T-helper 1 cell treated with Interleukin-12 subunit alpha and Interleukin-12 subunit beta and Interleukin-4 antibody, amounts not matched to agents 30 μg/mL and 1 μg/mL, for 36 hours (primary cell): ENCODE results near the gene TMEM141.
"Not testable (repeated sequence)": the region's sequence is repeated elsewhere in the genome, so short reads cannot be mapped to it uniquely, and the experiment has no call there.

ENCODE experiments used
- H3K27ac Mint-ChIP-seq: one replicate; pipeline ENCODE4 v1.8.0; 2021; ENCODE audit warnings: mild to moderate bottlenecking, mixed read lengths
- H3K27me3 Mint-ChIP-seq: one replicate; pipeline ENCODE4 v1.8.0; 2021; ENCODE audit warnings: low read depth, mixed read lengths
- H3K36me3 Mint-ChIP-seq: one replicate; pipeline ENCODE4 v1.8.0; 2021; ENCODE audit warnings: low read depth, mixed read lengths
- H3K4me1 Mint-ChIP-seq: one replicate; pipeline ENCODE4 v1.8.0; 2021; ENCODE audit warnings: low read depth, mixed read lengths
- H3K4me3 Mint-ChIP-seq: one replicate; pipeline ENCODE4 v1.8.0; 2021; ENCODE audit warnings: mild to moderate bottlenecking, moderate library complexity, mixed read lengths
- H3K9me3 Mint-ChIP-seq: one replicate; pipeline ENCODE4 v1.8.0; 2021; ENCODE audit warnings: mixed read lengths

TMEM141 gene

DNA sequence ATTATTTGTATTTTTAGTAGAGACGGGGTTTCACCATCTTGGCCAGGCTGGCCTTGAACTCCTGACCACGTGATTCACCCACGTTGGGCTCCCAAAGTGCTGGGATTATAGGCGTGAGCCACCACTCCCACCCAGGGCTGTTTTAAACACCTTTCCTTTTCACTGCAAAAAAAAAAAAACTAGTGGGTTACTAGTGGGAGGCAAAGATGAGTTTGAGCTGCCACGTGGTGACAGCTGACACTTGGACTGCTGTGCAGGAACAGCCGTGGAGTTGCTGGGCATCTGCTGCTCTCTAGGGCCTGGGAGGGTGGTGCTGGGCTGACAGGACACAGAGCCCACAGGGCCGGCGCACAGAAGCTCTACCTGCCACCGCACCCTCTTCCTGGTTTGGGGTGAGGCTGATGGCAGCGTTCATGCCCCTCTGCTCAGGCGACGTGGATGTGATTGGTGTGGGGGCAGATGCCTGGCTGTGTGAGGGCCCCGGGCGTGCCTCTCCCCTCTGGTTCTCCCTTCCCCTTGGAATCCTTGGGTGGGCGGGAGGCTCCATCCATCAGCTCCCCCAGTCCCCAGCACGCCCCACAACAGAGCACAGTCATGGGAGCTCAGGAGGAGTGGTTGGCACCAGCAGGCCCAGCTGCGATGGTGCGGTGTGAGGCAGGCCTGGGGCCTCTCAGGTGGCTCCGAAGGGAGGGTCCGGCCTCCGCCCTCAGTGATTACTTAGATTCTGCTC is 33.5 kb downstream of the TMEM141 start:
- H3K36me3 Mint-ChIP-seq = no peaks in the 10 kb centered on the region
- no peak overlapping the region for H3K4me3 Mint-ChIP-seq
- H3K27me3 Mint-ChIP-seq = no peaks in the 10 kb centered on the region
- H3K27ac Mint-ChIP-seq = no peak overlapping the region
- no peaks in the 10 kb centered on the region for H3K9me3 Mint-ChIP-seq
- H3K4me1 Mint-ChIP-seq = peaks cover 4% of the 10 kb centered on the region

DNA sequence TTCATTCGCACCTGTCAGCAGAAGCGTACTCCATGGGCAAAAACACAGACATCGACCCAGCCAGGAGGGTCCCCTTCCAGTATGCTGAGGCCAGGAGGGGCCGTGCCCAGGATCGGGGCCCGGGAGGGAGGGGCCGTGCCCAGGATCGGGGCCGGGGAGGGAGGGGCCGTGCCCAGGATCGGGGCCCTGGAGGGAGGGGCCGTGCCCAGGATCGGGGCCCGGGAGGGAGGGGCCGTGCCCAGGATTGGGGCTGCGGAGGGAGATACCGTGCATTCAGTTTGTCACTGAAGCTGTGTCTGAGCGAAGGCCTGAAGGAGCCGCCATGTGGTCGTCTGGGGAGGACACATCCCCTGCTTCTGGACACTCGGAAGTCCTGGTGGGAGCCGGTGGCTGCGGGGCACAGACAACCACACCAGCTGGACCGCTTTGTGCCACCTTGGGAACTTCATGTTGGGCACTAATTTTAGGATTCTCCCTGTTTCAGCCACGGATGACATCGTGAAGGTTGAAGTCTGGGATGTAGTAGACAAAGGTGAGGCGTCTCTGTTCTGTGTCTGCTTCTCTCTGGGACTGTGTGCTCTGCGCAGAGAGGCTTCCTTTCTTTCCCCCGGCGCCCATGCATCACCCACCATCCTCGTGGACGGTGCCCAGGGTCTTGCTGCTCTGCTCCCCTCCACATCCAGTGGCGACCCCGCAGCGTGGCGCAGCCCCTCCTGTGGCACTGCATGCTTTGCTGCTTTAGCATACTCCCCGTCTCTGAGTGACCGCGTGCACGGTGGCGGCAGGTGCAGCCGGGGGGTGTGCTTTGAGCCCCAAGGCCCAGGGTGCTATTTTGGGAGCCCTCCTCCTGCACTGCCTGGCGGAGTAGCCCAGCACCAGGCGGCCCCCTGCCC is 34.4 kb downstream of the TMEM141 start:
- H3K36me3 Mint-ChIP-seq = no peaks in the 10 kb centered on the region
- no peaks in the 10 kb centered on the region for H3K9me3 Mint-ChIP-seq
- peaks cover 4% of the 10 kb centered on the region for H3K4me1 Mint-ChIP-seq
- no peaks in the 10 kb centered on the region for H3K27me3 Mint-ChIP-seq
- H3K4me3 Mint-ChIP-seq = no peak overlapping the region
- no peak overlapping the region for H3K27ac Mint-ChIP-seq

DNA sequence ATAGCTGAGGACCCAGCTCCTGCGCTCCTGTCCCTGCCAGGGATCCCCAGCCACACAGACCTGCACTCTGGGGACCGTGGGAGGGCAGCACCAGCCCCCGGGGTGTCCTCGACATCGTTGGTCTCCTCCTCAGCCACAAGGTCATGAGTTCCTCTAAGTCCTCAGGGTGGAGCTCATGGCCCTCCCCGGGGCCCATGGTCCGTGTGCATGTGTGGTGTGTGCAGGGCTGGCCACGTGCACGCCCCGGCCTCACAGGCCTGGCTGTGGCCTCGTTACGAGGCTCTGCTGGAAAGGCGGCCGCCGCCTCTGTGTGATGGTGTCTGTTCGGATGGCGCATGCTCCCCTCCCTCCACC is 35.0 kb downstream of the TMEM141 start:
- no peak overlapping the region for H3K4me3 Mint-ChIP-seq
- H3K9me3 Mint-ChIP-seq = no peaks in the 10 kb centered on the region
- H3K36me3 Mint-ChIP-seq = no peaks in the 10 kb centered on the region
- H3K27me3 Mint-ChIP-seq = no peaks in the 10 kb centered on the region
- H3K27ac Mint-ChIP-seq = no peak overlapping the region
- peaks cover under 1% of the 10 kb centered on the region for H3K4me1 Mint-ChIP-seq

DNA sequence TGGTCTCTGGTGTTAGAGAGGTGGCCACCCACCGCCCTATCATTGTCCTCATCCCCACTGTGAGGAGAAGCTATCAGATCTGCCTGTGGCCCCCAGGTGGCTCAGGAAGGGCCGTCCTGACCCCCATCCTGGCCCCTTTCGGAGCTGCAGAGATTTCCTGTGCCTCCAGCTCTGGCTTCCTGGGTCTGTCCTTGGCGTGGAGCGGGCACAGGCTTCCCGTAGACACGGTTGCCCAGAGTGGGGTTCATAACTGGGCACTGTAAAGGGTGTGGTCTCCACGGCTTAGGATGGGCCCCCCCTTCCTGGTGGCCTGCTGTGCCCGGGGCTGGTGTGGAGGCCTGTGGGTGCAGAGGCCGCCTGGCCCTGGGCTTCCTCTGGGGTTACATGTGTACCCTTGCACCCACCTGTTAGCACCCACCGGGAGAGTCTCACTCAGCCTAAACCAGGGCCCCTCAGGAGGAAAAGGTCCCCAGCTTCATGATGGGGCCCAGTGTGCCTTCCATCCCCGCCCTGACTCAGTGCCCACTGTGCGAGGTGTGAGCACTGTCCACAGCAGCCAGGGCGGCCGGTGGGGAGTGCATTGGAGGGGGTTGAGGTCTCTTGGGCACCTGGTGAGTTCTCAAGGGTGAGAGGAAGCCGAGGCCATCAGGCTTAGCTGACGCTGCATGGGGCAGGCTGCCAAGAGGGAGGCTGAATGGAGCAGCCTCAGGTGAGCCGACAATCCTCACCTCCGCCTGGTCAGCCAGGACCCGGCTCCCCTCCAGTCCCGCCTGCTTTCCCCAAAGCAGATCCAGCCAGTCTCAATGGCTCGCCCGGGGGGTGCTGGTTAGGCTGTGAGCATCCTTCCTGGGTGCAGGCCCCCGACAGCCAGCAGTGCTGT is 35.8 kb downstream of the TMEM141 start:
- Mint-ChIP-seq H3K36me3 (no peaks in the 10 kb centered on the region), H3K27me3 (no peaks in the 10 kb centered on the region), H3K9me3 (no peaks in the 10 kb centered on the region), H3K4me1 (no peaks in the 10 kb centered on the region), H3K27ac (no peak overlapping the region), H3K4me3 (no peak overlapping the region)

DNA sequence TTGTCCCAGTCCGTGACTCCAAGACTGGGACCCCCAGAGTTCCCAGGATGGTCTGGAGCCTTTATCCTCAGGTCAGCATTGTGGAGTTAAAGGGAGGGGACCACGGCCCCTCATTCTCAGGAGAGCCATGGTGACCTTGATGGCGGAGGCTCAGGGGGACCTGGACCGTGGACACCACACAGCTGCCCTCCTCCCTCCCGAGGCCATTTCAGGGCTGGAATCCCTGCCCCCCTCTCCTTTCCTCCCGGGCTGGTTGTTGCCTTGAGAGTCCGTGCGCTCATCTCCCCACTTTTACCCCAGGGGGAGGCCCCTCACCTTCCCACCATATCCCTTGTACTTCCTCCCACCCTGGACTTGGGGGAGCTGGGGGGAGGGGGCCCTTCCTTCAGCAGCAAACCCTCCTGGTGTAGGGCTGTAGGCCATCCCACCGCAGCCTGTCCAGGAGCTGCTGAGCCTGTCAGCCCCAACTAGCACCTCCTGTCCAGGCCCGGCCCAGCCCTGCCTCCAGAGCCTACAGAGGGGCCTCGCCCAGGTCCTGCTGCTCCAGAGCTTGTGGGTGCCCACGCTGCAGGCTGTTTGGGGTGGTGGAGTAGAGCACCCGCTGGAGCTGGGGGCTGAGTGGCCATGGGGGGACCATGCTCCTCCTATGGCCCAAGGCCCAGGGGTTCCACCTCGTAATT is 36.8 kb downstream of the TMEM141 start:
- H3K36me3 Mint-ChIP-seq = peaks cover 2% of the 10 kb centered on the region
- no peak overlapping the region for H3K4me3 Mint-ChIP-seq
- H3K27ac Mint-ChIP-seq = no peak overlapping the region
- H3K4me1 Mint-ChIP-seq = no peaks in the 10 kb centered on the region
- H3K27me3 Mint-ChIP-seq = no peaks in the 10 kb centered on the region
- H3K9me3 Mint-ChIP-seq = no peaks in the 10 kb centered on the region

DNA sequence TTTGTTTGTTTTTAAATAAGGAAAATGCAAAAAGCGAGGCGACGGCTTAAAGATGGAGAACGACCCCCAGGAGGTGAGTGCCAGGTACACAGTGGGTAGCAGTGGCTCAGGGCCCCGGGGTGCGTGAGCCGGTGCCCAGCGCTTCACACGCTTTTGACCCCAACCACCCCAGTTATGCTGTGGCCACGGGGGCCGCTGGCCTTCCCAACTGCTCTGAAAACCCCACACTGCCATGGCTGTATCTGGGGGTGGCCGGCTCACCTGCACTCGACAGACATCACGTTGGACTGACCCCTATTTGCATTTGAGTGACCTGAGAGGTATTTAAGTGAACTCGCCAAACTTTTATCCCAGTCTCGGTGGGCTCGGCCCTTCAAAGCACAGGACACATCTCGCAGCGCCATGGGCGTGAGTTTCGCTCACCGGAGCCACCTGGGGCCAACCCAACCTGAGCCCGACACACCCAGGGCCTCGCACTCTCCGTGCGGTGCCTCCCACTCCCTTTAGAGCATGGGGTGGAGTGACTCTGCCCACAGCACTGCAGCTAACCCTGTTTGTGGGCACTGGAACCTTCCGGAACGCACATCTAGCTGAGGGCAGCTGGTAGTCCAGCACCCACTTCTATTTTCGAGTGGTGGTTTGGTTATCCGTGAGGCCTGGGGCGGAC is 37.5 kb downstream of the TMEM141 start:
- Mint-ChIP-seq H3K4me1 (no peaks in the 10 kb centered on the region), H3K27me3 (no peaks in the 10 kb centered on the region), H3K36me3 (peaks cover 2% of the 10 kb centered on the region), H3K4me3 (no peak overlapping the region), H3K9me3 (no peaks in the 10 kb centered on the region), H3K27ac (no peak overlapping the region)

DNA sequence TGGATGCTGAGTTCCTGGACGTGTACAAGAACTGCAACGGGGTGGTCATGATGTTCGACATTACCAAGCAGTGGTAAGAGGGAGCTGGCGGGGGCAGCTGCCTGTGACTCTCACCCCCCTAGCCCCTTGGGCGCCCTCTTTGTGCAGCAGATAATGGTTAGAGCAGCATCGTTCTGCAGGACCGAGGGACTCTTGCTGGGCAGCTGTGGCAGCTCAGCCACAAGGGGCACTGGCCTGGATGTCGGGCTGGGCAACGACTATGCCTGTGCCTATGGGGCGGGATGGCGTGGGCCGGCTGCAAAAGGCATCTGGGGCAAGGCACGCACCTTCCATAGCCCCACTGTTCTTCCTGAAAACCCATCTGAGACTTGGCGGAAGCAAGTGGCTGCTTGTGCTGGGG is 38.3 kb downstream of the TMEM141 start:
- H3K27me3 Mint-ChIP-seq = no peaks in the 10 kb centered on the region
- H3K27ac Mint-ChIP-seq = no peak overlapping the region
- H3K4me1 Mint-ChIP-seq = no peaks in the 10 kb centered on the region
- peaks cover 6% of the 10 kb centered on the region for H3K36me3 Mint-ChIP-seq
- no peak overlapping the region for H3K4me3 Mint-ChIP-seq
- H3K9me3 Mint-ChIP-seq = no peaks in the 10 kb centered on the region

DNA sequence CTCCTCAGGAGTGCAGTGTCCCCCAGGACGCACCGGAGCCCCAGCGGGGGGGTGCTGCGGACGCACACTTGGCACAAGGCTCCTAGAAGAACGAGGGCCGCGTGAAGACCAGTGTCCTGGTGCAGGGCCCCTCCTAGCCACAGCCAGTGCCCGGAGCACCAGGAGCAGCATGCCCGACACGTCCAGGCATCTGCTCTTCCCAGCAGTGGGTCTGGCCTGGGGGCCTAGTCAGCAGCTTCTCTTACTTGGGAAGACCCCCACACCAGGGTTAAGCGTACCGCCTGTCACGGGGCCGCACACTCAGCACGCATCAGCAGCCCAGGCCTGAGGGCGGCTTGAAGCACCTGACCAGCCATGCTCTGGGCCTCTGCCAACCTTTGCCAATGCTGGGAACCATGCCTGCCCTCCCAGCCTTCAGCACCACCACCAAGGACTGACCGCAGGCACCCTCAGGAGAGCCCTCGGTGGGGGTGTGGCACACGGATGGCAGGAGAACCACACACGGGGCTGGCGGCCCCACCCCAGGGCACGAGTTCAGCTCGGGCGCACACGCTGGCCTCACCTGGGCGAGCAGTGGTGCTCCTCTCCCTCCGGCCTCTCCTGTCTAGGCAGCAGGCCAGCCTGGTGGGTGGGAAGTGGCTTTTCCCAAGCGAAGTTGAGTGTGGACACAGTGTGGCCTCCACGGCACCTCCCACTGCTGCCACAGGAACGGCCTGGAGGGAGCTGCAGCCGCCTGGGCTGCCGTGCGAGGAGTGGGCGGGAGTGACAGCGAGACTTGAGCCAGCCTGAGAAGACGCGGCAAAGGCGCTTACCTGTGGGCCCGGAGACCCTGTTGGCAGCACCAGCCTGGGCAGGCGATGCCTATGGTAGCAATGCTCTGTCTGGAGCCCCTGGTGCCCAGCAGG is 39.1 kb downstream of the TMEM141 start:
- Mint-ChIP-seq H3K4me3 (no peak overlapping the region), H3K27me3 (no peaks in the 10 kb centered on the region), H3K9me3 (no peaks in the 10 kb centered on the region), H3K4me1 (no peaks in the 10 kb centered on the region), H3K27ac (no peak overlapping the region), H3K36me3 (peaks cover 6% of the 10 kb centered on the region)

DNA sequence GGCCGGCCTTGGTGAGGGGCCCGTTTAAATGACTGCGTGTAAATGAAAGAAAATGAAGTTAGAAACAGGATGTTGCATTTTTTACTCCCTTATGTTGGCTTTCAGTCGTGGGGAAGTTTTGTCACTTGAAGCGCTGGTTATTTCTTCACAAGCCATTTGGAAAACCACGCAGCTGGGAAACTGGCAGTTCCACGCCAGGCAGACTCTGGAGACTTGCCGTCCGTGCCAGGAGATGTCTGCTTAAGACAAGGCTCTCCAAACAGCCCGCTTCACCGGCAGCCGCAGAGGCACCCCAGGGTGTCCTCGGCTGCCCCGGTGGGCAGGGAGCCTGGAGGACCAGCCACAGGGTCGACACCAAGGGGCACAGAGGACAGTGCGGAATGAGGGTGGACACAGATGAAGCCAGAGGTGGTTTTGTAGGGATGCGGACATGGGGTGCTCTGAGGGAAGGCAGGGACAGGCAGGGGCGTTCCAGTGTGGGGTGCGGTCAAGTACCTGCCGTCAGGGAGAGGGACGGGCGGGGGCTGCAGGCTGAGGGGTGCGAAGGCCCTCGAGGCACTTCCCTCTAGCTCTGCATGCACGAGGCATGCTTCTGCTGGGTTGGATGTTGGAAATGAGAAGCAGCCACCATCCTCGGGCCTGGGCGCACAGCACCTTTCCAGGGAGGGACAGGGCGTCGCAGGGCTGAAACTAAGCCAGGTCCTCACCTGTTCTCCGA is 40.0 kb downstream of the TMEM141 start:
- no peaks in the 10 kb centered on the region for H3K4me1 Mint-ChIP-seq
- H3K4me3 Mint-ChIP-seq = no peak overlapping the region
- H3K9me3 Mint-ChIP-seq = no peaks in the 10 kb centered on the region
- no peaks in the 10 kb centered on the region for H3K27me3 Mint-ChIP-seq
- H3K36me3 Mint-ChIP-seq = peaks cover 6% of the 10 kb centered on the region
- no peak overlapping the region for H3K27ac Mint-ChIP-seq

DNA sequence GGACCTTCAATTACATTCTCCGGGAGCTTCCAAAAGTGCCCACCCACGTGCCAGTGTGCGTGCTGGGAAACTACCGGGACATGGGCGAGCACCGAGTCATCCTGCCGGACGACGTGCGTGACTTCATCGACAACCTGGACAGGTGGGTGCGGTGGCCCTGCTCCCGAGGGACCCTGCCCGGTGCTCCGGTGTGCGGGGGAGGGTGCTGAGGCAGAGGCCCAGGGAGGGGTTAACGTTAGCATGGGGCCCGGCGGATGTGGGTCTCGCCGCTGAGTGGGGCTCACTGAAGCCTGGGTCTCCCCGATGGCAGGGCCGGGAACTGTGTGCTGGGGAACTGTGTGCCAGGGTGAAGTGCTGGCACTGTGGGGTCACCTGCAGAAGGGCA is 40.6 kb downstream of the TMEM141 start:
- Mint-ChIP-seq H3K27ac (no peak overlapping the region), H3K27me3 (no peaks in the 10 kb centered on the region), H3K9me3 (no peaks in the 10 kb centered on the region), H3K36me3 (peaks cover 6% of the 10 kb centered on the region), H3K4me3 (no peak overlapping the region), H3K4me1 (no peaks in the 10 kb centered on the region)

DNA sequence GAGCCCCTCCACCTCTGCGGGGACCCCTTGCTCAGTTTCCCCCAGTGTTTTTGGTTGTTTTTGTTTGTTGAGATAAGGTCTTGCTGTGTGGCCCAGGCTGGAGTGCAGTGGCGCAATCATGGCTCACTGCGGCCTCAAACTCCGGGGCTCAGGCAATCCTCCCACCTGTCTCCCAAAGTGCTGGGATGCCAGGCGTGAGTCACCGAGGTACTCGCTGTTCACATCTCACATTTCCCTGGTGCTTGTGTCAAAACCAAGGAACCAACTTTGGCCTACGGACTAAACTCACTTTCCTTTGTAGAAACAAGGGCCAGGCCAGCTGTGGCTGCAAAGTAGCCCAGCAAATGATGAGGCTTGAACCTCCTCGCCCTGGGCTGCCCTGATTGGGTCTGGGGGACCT is 41.4 kb downstream of the TMEM141 start:
- Mint-ChIP-seq H3K36me3 (peaks cover 6% of the 10 kb centered on the region), H3K4me3 (no peak overlapping the region), H3K27me3 (no peaks in the 10 kb centered on the region), H3K27ac (no peak overlapping the region), H3K4me1 (no peaks in the 10 kb centered on the region), H3K9me3 (no peaks in the 10 kb centered on the region)

DNA sequence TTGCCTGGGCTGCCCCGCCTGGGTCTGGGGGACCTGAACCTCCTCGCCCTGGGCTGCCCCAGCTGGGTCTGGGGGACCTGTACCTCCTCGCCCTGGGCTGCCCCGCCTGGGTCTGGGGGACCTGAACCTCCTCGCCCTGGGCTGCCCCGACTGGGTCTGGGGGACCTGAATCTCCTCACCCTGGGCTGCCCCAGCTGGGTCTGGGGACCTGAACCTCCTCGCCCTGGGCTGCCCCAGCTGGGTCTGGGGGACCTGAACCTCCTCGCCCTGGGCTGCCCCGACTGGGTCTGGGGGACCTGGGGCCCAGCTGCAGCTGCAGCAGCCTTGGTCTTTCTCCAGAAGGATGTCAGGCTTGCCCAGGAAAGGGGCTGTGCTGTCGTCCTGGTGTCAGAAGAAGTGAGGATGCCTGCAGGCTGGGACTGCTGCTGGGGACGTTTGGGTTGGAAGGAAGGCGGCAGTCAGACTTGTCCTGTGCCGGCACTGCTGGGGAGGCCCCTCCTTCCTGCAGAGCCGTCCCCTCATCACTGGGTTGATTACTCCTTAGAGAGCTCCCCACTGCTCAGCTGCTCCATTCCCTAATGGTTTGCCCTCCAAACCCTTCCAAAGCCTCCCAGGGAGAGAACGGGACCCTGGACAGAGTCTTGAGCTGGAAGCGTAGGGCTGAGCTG is 42.4 kb downstream of the TMEM141 start:
- not testable (repeated sequence) for H3K36me3 Mint-ChIP-seq, H3K4me1 Mint-ChIP-seq, H3K9me3 Mint-ChIP-seq, H3K27ac Mint-ChIP-seq, H3K4me3 Mint-ChIP-seq, H3K27me3 Mint-ChIP-seq
